ENCODE results near the gene NEO1.

- no peak for TF ChIP-seq CTCF (IDR thresholded peaks at IDR 0.05)
- TF ChIP-seq POLR2A (IDR thresholded peaks at IDR 0.05) = no peak
- TF ChIP-seq EP300 (IDR thresholded peaks at IDR 0.05) = no peak
Observed at GRCh38 chr15:73330206-73331051, 278.2 kb downstream of the NEO1 start.
